ENCODE measurements around the gene MMP3.

Gene MMP3

GRCh38 chr11:102853055-102853454, 9.6 kb upstream of the MMP3 start:
- no peak overlapping the region for H3K4me3 ChIP-seq (ENCODE audit: low read length)
- no peaks in the 10 kb centered on the region for H3K27me3 ChIP-seq (ENCODE audit: insufficient read depth, low read length)
- no peak overlapping the region for H3K9ac ChIP-seq (ENCODE audit: low read depth, low read length)
- H3K36me3 ChIP-seq (ENCODE audit: insufficient read depth, low read depth, low read length) = no peaks in the 10 kb centered on the region
- H3K27ac ChIP-seq (ENCODE audit: low read length) = no peak overlapping the region
- H3K4me1 ChIP-seq (ENCODE audit: insufficient read depth, low read length) = no peaks in the 10 kb centered on the region
- H3K9me3 ChIP-seq (ENCODE audit: insufficient read depth, low read depth, low read length) = no peaks in the 10 kb centered on the region

- H3K36me3 ChIP-seq (ENCODE audit: insufficient read depth, low read depth, low read length) = no peaks in the 10 kb centered on the region
- H3K27me3 ChIP-seq (ENCODE audit: insufficient read depth, low read length) = no peaks in the 10 kb centered on the region
- H3K9me3 ChIP-seq (ENCODE audit: insufficient read depth, low read depth, low read length) = no peaks in the 10 kb centered on the region
- H3K4me3 ChIP-seq (ENCODE audit: low read length) = no peak overlapping the region
- no peak overlapping the region for H3K9ac ChIP-seq (ENCODE audit: low read depth, low read length)
- H3K4me1 ChIP-seq (ENCODE audit: insufficient read depth, low read length) = no peaks in the 10 kb centered on the region
- H3K27ac ChIP-seq (ENCODE audit: low read length) = no peak overlapping the region
Observed at GRCh38 chr11:102850973-102851745, 7.8 kb upstream of the MMP3 start.

GRCh38 chr11:102849311-102849710, 5.9 kb upstream of the MMP3 start:
- Histone ChIP-seq H3K9ac (ENCODE audit: low read depth, low read length) (no peak overlapping the region), H3K36me3 (ENCODE audit: insufficient read depth, low read depth, low read length) (no peaks in the 10 kb centered on the region), H3K4me1 (ENCODE audit: insufficient read depth, low read length) (no peaks in the 10 kb centered on the region), H3K4me3 (ENCODE audit: low read length) (no peak overlapping the region), H3K27ac (ENCODE audit: low read length) (no peak overlapping the region), H3K9me3 (ENCODE audit: insufficient read depth, low read depth, low read length) (no peaks in the 10 kb centered on the region), H3K27me3 (ENCODE audit: insufficient read depth, low read length) (no peaks in the 10 kb centered on the region)

GRCh38 chr11:102846292-102846691, 2.9 kb upstream of the MMP3 start:
- no peaks in the 10 kb centered on the region for H3K4me1 ChIP-seq (ENCODE audit: insufficient read depth, low read length)
- H3K4me3 ChIP-seq (ENCODE audit: low read length) = no peak overlapping the region
- no peaks in the 10 kb centered on the region for H3K36me3 ChIP-seq (ENCODE audit: insufficient read depth, low read depth, low read length)
- no peaks in the 10 kb centered on the region for H3K9me3 ChIP-seq (ENCODE audit: insufficient read depth, low read depth, low read length)
- no peaks in the 10 kb centered on the region for H3K27me3 ChIP-seq (ENCODE audit: insufficient read depth, low read length)
- H3K9ac ChIP-seq (ENCODE audit: low read depth, low read length) = no peak overlapping the region
- H3K27ac ChIP-seq (ENCODE audit: low read length) = no peak overlapping the region

GRCh38 chr11:102842930-102843329, 479 bp downstream of the MMP3 start:
- Histone ChIP-seq H3K27me3 (ENCODE audit: insufficient read depth, low read length) (no peaks in the 10 kb centered on the region), H3K27ac (ENCODE audit: low read length) (no peak overlapping the region), H3K36me3 (ENCODE audit: insufficient read depth, low read depth, low read length) (no peaks in the 10 kb centered on the region), H3K9ac (ENCODE audit: low read depth, low read length) (no peak overlapping the region), H3K9me3 (ENCODE audit: insufficient read depth, low read depth, low read length) (no peaks in the 10 kb centered on the region), H3K4me1 (ENCODE audit: insufficient read depth, low read length) (no peaks in the 10 kb centered on the region), H3K4me3 (ENCODE audit: low read length) (no peak overlapping the region)

GRCh38 chr11:102840018-102840417, 3.4 kb downstream of the MMP3 start:
- H3K4me3 ChIP-seq (ENCODE audit: low read length) = no peak overlapping the region
- H3K27ac ChIP-seq (ENCODE audit: low read length) = no peak overlapping the region
- no peaks in the 10 kb centered on the region for H3K27me3 ChIP-seq (ENCODE audit: insufficient read depth, low read length)
- no peaks in the 10 kb centered on the region for H3K36me3 ChIP-seq (ENCODE audit: insufficient read depth, low read depth, low read length)
- peaks cover 11% of the 10 kb centered on the region for H3K4me1 ChIP-seq (ENCODE audit: insufficient read depth, low read length)
- H3K9ac ChIP-seq (ENCODE audit: low read depth, low read length) = no peak overlapping the region
- H3K9me3 ChIP-seq (ENCODE audit: insufficient read depth, low read depth, low read length) = no peaks in the 10 kb centered on the region

GRCh38 chr11:102837646-102838045, 5.8 kb downstream of the MMP3 start:
- Histone ChIP-seq H3K9me3 (ENCODE audit: insufficient read depth, low read depth, low read length) (no peaks in the 10 kb centered on the region), H3K4me3 (ENCODE audit: low read length) (no peak overlapping the region), H3K4me1 (ENCODE audit: insufficient read depth, low read length) (peaks cover 11% of the 10 kb centered on the region), H3K9ac (ENCODE audit: low read depth, low read length) (no peak overlapping the region), H3K36me3 (ENCODE audit: insufficient read depth, low read depth, low read length) (no peaks in the 10 kb centered on the region), H3K27me3 (ENCODE audit: insufficient read depth, low read length) (no peaks in the 10 kb centered on the region), H3K27ac (ENCODE audit: low read length) (no peak overlapping the region)

GRCh38 chr11:102837156-102837555, 6.3 kb downstream of the MMP3 start:
- no peak overlapping the region for H3K9ac ChIP-seq (ENCODE audit: low read depth, low read length)
- no peaks in the 10 kb centered on the region for H3K27me3 ChIP-seq (ENCODE audit: insufficient read depth, low read length)
- no peak overlapping the region for H3K27ac ChIP-seq (ENCODE audit: low read length)
- no peaks in the 10 kb centered on the region for H3K36me3 ChIP-seq (ENCODE audit: insufficient read depth, low read depth, low read length)
- peaks cover 11% of the 10 kb centered on the region for H3K4me1 ChIP-seq (ENCODE audit: insufficient read depth, low read length)
- no peak overlapping the region for H3K4me3 ChIP-seq (ENCODE audit: low read length)
- no peaks in the 10 kb centered on the region for H3K9me3 ChIP-seq (ENCODE audit: insufficient read depth, low read depth, low read length)

GRCh38 chr11:102836290-102836875, 7.0 kb downstream of the MMP3 start:
- Histone ChIP-seq H3K27ac (ENCODE audit: low read length) (no peak overlapping the region), H3K36me3 (ENCODE audit: insufficient read depth, low read depth, low read length) (no peaks in the 10 kb centered on the region), H3K4me3 (ENCODE audit: low read length) (0 out of 2 replicates have a peak overlapping the region, but pooled peaks have one; percentile 20), H3K27me3 (ENCODE audit: insufficient read depth, low read length) (no peaks in the 10 kb centered on the region), H3K4me1 (ENCODE audit: insufficient read depth, low read length) (peaks cover 11% of the 10 kb centered on the region), H3K9me3 (ENCODE audit: insufficient read depth, low read depth, low read length) (no peaks in the 10 kb centered on the region), H3K9ac (ENCODE audit: low read depth, low read length) (0 out of 2 replicates have a peak overlapping the region, but pooled peaks have one; percentile 9)

- H3K4me3 ChIP-seq (ENCODE audit: low read length) = no peak overlapping the region
- no peak overlapping the region for H3K9ac ChIP-seq (ENCODE audit: low read depth, low read length)
- no peaks in the 10 kb centered on the region for H3K9me3 ChIP-seq (ENCODE audit: insufficient read depth, low read depth, low read length)
- no peaks in the 10 kb centered on the region for H3K27me3 ChIP-seq (ENCODE audit: insufficient read depth, low read length)
- no peaks in the 10 kb centered on the region for H3K36me3 ChIP-seq (ENCODE audit: insufficient read depth, low read depth, low read length)
- H3K27ac ChIP-seq (ENCODE audit: low read length) = no peak overlapping the region
- peaks cover 11% of the 10 kb centered on the region for H3K4me1 ChIP-seq (ENCODE audit: insufficient read depth, low read length)
Observed at GRCh38 chr11:102833731-102834130, 9.7 kb downstream of the MMP3 start.

GRCh38 chr11:102832612-102833011, 10.8 kb downstream of the MMP3 start:
- no peaks in the 10 kb centered on the region for H3K36me3 ChIP-seq (ENCODE audit: insufficient read depth, low read depth, low read length)
- H3K27ac ChIP-seq (ENCODE audit: low read length) = no peak overlapping the region
- H3K27me3 ChIP-seq (ENCODE audit: insufficient read depth, low read length) = no peaks in the 10 kb centered on the region
- H3K9ac ChIP-seq (ENCODE audit: low read depth, low read length) = no peak overlapping the region
- no peak overlapping the region for H3K4me3 ChIP-seq (ENCODE audit: low read length)
- H3K4me1 ChIP-seq (ENCODE audit: insufficient read depth, low read length) = peaks cover 11% of the 10 kb centered on the region
- H3K9me3 ChIP-seq (ENCODE audit: insufficient read depth, low read depth, low read length) = no peaks in the 10 kb centered on the region

Data from iPS-20b (cell line).